HepG2 (cell line): ENCODE data around the gene DUS3L.

Experiments
- BRD4 ChIP-seq: sonication (generic); formaldehyde crosslinking; IDR thresholded peaks from 2 replicates; pipeline ENCODE4 v1.4.0; 2020; ENCODE audit warnings: missing genetic modification reagents
- CTCF ChIP-seq: sonication (generic); formaldehyde crosslinking; IDR thresholded peaks from 2 replicates; pipeline ENCODE4 v1.5.0; 2020; ENCODE audit warnings: mild to moderate bottlenecking, missing genetic modification reagents, moderate library complexity
- FOSL1 ChIP-seq: sonication (generic); formaldehyde crosslinking; IDR thresholded peaks from 2 replicates; pipeline ENCODE4 v1.9.0; 2021; ENCODE audit warnings: missing genetic modification reagents, borderline replicate concordance
- GTF2F1 ChIP-seq: fragments of 150-350 bp; IDR thresholded peaks from 2 replicates; pipeline ENCODE4 v1.6.1; 2014; ENCODE audit warnings: low read length
- JUNB ChIP-seq: sonication (generic); formaldehyde crosslinking; IDR thresholded peaks from 2 replicates; pipeline ENCODE4 v1.8.0; 2022; ENCODE audit warnings: missing genetic modification reagents, mild to moderate bottlenecking, borderline replicate concordance
- RAD51 ChIP-seq: fragments of 450-650 bp; IDR thresholded peaks from 2 replicates; pipeline ENCODE4 v1.6.1; 2016; ENCODE audit warnings: borderline replicate concordance
- TAF1 ChIP-seq: sonication (generic); formaldehyde crosslinking; IDR thresholded peaks from 2 replicates; pipeline ENCODE4 v1.4.0; 2020; ENCODE audit warnings: missing genetic modification reagents
- TBX2 ChIP-seq: sonication (generic); formaldehyde crosslinking; IDR thresholded peaks from 2 replicates; pipeline ENCODE4 v1.5.0; 2020; ENCODE audit warnings: missing genetic modification reagents, mild to moderate bottlenecking, borderline replicate concordance
- TOE1 ChIP-seq: sonication (generic); formaldehyde crosslinking; IDR thresholded peaks from 2 replicates; pipeline ENCODE4 v1.4.0; 2020; ENCODE audit warnings: mild to moderate bottlenecking, missing genetic modification reagents
- WIZ ChIP-seq: sonication (generic); formaldehyde crosslinking; IDR thresholded peaks from 2 replicates; pipeline ENCODE4 v1.5.1; 2020; ENCODE audit warnings: mild to moderate bottlenecking, missing genetic modification reagents
- ZNF354B ChIP-seq: sonication (generic); formaldehyde crosslinking; IDR thresholded peaks from 2 replicates; pipeline ENCODE4 v1.8.0; 2022; ENCODE audit warnings: mild to moderate bottlenecking, missing genetic modification reagents

GRCh38 chr19:5762608-5763217, 28.2 kb downstream of the DUS3L start:
- TF ChIP-seq TOE1 (CRISPR knock-in tag) (no peak), FOSL1 (no peak), ZNF354B (CRISPR knock-in tag) (no peak), TBX2 (CRISPR knock-in tag) (no peak), GTF2F1 (no peak), RAD51 (no peak), BRD4 (no peak), CTCF (no peak), WIZ (CRISPR knock-in tag) (no peak), JUNB (CRISPR knock-in tag) (no peak), TAF1 (CRISPR knock-in tag) (no peak)
